ENCODE results near the gene OR51B2. TPM values are rescaled to one million over a fixed set of nuclear protein-coding genes. Genes with fewer than 3 reads are reported as not detected.

OR51B2 gene
- total and polyA plus RNA-seq, 10 of the 15 experiments (the other 5 are each of a cell fraction or from before 2014, with no cell fraction given): 0.29 TPM; not detected in 9

GRCh38 chr11:5304046-5304445 lies 20.1 kb downstream of the OR51B2 start:
- intact Hi-C loops (cut with micrococcal nuclease; ENCODE audit: unreplicated experiment): no loop called here
- Histone ChIP-seq H3K27ac (ENCODE audit: control insufficient read depth, insufficient read depth) (no peak overlapping the region), H3K4me3 (no peak overlapping the region), H3K4me2 (ENCODE audit: control insufficient read depth, insufficient read depth) (no peak overlapping the region), H3K9me3 (replicated peaks; ENCODE audit: control insufficient read depth, insufficient read depth, low read length) (no peaks in the 10 kb centered on the region), H3K9ac (ENCODE audit: control insufficient read depth, insufficient read depth, low read length) (no peak overlapping the region), H3K79me2 (ENCODE audit: control insufficient read depth, insufficient read depth, low read length) (no peaks in the 10 kb centered on the region), H3K36me3 (ENCODE audit: control insufficient read depth in 2 of 2, insufficient read depth in 2 of 2, low read length in 1 of 2) (no peaks in the 10 kb centered on the region), H2AFZ (ENCODE audit: control insufficient read depth, low read depth, low read length) (no peak overlapping the region), H3K4me1 (ENCODE audit: control insufficient read depth, insufficient read depth, low read length) (no peaks in the 10 kb centered on the region), H4K20me1 (ENCODE audit: control insufficient read depth, insufficient read depth) (no peaks in the 10 kb centered on the region), H3K27me3 (replicated peaks in 1 of 2; ENCODE audit: control insufficient read depth in 2 of 2, insufficient read depth in 2 of 2, low read length in 1 of 2) (no peaks in the 10 kb centered on the region; a peak in 1 of 4 replicates)
- ATAC-seq (no peak), FAIRE-seq (no peak), DNase-seq (ENCODE audit: low read depth, low spot score) (no peak)
- CTCF ChIA-PET: interaction anchor here (0.6 kb wide), 1 partner anchor 156 kb away, joined by 3 read pairs; no protein-coding TSS in a partner anchor
- in situ Hi-C loops (cut with MboI): no loop called here
- POLR2A ChIA-PET: no interaction called here
- BruUV-seq (replicated peaks): no TSS peak
- TF ChIP-seq SPI1 (IDR thresholded peaks at IDR 0.05; ENCODE audit: borderline replicate concordance, insufficient read depth, low read depth, low read length) (no peak), KDM1A (IDR thresholded peaks at IDR 0.05; ENCODE audit: borderline replicate concordance) (no peak), NFIC (IDR thresholded peaks at IDR 0.05; ENCODE audit: low read depth, low read length) (no peak), CUX1 (IDR thresholded peaks at IDR 0.05; ENCODE audit: insufficient replicate concordance, low read depth, low read length) (no peak), BCL3 (IDR thresholded peaks at IDR 0.05; ENCODE audit: borderline replicate concordance, insufficient read depth, low read depth, low read length, poor library complexity, severe bottlenecking) (no peak), SRF (IDR thresholded peaks at IDR 0.05; ENCODE audit: low read depth in 2 of 2, low read length in 2 of 2) (no peak), PRDM15 (CRISPR knock-in tag; IDR thresholded peaks at IDR 0.05) (no peak), MXI1 (IDR thresholded peaks at IDR 0.05; ENCODE audit: low read depth, low read length) (no peak)
- 81% methylated on average over 1 of the region's 1 CpG for WGBS (ENCODE audit: insufficient coverage, insufficient replicate concordance, low lambda C conversion rate, missing lambda C conversion rate)
- SMC1A ChIA-PET (ENCODE audit: uncharacterized antibody, unreplicated experiment): no interaction called here
- RAD21 ChIA-PET (ENCODE audit: unreplicated experiment): no interaction called here

Measured in GM12878 (cell line).